ENCODE measurements around the gene PTPRT.

PTPRT gene

GRCh38 chr20:43119720-43120119 is 70.0 kb downstream of the PTPRT start:
- no peak for DNase-seq (ENCODE audit: low read depth in 2 of 2)

DNA sequence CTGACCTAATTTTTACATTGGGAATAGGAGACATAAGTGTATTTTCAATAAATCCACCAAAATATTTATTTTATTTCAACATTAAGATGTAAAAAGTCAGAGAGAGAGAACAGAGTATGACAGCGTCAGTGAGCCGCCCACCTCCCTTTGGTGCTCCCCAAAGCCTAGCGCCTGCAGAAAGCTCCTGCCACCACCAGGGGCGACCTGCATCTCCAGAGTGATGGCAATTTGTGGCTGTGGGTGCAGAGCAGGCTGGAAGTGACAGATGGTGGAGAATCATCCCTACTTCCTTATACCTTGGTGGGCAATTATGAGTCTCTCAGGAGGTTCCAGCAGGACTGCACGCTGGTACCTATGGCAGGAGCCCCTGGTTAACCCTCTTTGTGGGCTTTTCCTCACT is 87.3 kb downstream of the PTPRT start:
- DNase-seq (ENCODE audit: low read depth in 2 of 2) = no peak

GRCh38 chr20:43096931-43097260 is 92.8 kb downstream of the PTPRT start:
- no peak for DNase-seq (ENCODE audit: low read depth in 2 of 2)

DNA sequence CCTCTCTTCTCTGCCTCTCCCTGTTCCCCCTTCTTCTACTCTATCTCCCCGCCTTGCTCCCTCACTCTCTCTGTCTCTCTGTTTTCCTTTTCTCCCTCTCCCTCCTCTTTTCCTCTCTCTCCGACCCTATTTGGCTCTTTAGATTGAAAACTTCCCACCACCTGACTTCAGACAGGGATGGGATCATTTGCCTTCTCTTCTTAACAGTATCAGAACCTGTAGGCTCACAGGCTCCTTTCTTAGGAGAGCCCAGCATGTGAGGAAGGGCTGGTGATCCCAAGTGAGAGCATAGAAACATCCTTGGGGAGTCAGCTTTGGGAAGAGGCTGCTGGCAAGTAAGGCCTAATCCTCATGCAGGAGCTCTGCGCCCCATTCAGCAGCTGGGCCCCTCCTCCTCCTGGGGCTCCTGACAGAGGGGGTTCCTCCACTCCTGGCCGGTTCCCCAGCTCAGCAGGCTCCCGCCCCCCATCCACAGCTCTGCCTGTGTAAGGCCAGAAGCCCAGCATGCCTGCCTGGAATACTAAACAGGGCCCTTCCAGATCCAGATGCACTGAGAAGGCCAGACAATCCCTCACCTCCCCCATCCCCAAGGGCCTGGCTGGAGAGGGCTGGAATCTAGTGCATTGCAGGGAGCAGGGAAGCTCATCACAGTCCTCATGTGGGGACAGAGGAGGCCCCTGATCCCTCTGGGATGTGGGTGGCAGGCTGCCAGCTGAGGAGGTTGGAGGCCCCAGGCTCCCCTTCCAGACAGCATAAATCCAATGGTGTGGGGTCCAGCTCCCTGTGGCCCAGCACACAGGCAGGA is 93.4 kb downstream of the PTPRT start:
- DNase-seq (ENCODE audit: low read depth in 2 of 2) = no peak

- no peak for DNase-seq (ENCODE audit: low read depth in 2 of 2)
Measured at GRCh38 chr20:43095034-43095433, 94.7 kb downstream of the PTPRT start.

DNA sequence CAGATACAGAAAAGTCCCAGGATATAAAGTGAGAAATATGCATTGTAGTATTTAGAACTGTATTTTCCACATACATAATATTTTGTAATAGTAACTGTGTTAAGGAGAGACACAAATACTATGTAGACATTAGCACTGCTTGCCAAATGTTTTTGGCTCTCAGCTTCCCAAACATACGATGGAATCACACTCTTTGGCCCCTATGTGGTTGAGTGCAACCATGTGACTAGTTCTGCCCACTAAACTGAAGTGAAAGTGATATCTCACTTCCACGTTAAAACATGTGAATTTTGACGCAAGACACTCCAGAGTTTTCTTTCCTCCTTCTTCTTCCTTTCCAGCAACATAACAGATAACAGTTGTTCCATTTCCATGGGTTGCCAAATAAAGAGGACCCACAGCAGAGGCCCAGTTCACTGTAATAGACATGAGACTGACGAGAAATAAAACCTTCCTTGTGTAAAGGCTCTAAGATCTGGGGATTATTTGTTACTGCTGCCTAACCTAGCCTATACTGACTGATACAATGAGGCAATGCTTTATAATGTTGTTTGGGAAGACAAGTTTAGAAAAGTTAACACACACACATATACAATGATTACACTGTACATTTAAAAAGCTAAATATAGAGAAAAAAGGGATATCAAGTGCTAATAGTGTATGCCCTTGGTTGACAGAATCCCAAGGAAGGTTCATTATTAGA is 97.2 kb downstream of the PTPRT start:
- no peak for DNase-seq (ENCODE audit: low read depth in 2 of 2)

DNA sequence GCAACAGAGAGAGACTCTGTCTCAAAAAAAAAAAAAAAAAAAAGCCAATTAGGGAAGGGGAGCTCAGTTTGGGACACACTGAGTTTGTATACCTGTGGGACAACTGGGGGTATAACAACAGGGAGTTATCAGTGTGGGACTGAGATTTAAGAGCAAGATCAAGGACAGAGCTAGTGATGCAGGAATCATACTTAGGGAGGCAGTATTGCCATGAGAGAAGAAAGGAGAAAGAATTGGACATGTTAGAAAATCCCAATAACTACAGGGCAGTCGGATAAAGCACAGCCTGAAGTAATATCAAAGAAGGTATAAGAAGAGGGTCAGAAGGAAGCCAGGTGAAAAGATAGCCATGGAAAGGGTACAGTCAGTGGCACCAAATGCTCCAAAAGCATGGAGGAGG is 121.2 kb downstream of the PTPRT start:
- no peak for DNase-seq (ENCODE audit: low read depth in 2 of 2)

- DNase-seq (ENCODE audit: low read depth in 2 of 2) = no peak
Measured at GRCh38 chr20:43066125-43066524, 123.6 kb downstream of the PTPRT start.

GRCh38 chr20:43065299-43065698 is 124.4 kb downstream of the PTPRT start:
- no peak for DNase-seq (ENCODE audit: low read depth in 2 of 2)

DNA sequence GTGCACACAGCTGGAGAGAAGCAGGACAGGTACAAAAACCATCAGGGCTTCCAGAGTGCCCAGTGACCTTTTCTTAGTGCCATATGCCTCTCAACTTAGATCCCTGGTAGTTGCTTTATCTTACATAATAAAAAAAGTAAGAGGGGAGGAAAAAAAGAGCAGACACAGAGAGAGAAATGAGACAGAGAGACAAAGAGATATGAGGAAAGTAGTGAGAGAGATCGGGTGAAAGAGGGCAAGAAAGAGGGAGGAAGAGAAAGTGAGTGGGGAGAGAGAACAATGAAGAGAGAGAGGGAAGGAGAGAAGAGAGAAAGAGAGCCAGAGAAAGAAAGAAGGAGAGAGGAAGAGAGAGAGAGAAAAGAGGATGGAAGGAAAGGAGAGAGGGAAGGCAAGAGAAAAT is 131.6 kb downstream of the PTPRT start:
- DNase-seq (ENCODE audit: low read depth in 2 of 2) = no peak

GRCh38 chr20:43057317-43057716 is 132.4 kb downstream of the PTPRT start:
- DNase-seq (ENCODE audit: low read depth in 2 of 2) = no peak

DNA sequence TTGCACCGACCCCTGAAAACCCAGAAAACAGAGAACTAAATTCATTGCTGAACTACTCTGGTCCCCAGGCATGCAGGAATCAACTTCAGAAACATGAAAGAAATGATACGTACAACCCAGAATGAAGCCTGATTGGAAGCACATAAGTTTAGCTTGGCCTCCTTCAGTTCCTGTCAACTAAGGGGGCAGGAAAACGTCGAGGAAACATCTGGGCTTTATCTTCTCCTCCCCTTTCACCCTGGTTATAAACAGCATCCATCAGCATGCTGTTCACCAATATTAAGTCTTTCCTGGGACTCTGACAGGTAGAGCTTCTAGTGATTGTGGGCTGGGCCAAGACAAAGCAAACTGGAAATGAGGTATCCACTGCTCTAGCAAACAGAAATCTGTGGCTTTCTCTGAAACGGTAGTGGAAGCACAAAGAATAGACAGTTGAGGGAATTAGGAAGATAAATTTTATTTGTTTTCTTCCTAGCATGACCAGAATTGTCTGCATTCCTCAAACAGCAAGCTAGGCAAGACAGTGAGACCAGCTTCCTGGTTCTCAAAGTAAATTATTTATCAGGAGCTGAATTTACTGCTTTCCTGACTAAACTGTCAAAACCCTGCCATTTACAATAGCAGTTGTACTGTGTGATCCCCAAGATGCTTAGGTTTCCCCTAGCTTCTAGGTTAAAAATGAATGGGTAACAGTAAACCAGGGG is 134.4 kb downstream of the PTPRT start:
- no peak for DNase-seq (ENCODE audit: low read depth in 2 of 2)

DNA sequence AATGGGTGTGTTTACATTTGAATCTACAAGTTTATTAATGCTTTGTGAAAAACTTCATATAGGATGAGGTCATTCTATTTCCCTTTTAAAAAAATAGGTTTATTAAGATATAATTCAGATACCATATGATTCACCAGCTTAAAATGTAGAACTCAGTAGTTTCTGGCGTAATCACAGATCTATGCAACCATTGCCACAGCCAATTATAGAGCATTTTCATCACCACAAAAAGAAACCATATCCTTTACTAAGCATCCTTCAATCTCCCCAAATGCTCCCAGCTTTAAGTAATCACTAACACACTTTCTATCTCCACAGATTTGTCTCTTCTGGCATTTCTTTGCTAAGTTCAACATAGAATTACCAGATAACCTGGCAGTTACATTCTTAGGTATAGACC is 137.2 kb downstream of the PTPRT start:
- DNase-seq (ENCODE audit: low read depth in 2 of 2) = no peak

DNA sequence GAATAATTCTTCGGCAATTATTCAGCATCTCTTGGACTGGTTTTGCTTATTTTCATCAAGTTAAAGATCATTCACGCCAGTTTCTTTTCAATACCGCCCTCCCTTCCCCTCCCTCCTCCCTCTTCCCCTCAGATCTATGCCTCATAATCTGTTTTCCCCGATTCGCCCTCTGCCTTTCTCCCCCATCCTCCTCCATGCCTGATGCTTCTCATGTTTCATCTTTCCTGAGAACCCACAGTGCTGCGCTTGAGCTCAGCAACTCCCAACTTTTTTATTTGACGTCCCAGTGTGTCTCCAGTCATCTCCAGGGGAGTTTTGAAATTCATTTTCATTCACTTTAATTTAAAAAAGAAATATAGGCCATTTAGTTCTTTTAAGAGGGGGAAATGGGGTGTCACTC is 142.7 kb downstream of the PTPRT start:
- no peak for DNase-seq (ENCODE audit: low read depth in 2 of 2)

DNA sequence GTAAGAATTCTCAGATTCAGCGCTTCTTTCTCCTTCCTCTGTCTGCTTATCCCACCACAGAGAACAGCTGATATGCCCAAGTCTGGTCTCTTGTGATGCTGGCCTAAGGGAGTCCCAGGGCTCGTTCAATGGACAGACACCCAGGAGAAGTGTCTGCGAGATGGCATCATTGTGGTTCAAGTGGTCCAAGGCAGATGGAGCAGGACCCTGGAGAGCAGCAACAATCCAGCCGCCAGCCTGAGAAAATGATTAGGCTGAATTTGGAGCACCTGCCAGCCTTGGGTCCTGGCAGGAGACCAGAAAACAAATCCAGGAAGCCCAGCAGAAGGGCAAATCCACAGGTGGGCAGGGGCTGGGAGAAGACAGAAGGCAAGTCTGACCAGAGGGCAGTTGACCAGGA is 145.8 kb downstream of the PTPRT start:
- no peak for DNase-seq (ENCODE audit: low read depth in 2 of 2)

DNA sequence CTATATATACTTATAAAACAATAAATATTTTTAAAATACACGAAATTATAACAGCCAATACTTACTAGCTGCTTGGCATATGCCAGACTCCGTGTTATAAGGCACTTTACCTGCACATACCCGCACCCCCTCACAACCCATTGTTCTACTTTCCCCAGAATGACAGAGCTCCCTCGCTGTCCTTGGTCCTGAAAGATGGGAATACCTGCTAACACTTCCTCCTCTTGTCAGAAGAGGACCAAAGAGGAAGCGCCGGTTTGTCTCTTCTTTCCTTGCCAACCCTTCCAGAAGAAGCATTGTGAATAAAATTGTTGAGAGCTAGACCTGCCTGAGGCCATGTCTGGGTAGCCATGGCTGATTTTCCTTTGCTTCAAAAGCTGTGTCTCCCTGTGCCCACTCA is 149.3 kb downstream of the PTPRT start:
- DNase-seq (ENCODE audit: low read depth in 2 of 2) = no peak

DNA sequence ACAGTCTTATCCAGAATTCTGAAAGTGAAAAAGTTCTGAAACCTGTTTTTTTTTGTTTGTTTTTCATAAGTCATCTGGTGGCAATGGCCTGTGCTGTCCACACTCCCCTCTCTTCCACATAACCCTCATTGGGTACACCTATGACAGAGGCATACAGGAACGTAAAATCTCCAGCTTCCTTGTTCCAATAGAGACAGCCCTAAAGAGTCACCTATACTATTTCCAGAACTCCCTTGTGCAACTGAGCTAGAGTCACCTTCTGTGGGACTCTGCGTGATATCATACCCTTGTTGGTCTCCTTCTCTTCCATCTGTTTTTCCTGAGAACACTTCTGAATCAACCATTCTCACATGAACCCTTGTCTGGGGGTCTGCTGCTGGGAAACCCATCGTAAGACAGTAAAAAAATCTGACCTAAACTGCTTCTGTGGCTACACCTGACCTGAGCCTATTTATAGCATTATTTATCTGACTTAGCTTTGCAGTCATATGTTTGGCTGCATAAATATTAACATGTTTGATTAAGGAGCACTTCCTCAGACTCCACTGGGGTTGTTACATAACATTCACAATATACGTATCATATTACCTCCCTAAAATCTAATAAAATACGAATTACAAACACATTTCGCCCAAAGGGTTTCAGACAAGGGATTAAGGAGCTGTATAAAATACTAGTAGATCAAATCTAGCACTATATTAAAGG is 151.9 kb downstream of the PTPRT start:
- no peak for DNase-seq (ENCODE audit: low read depth in 2 of 2)

- DNase-seq (ENCODE audit: low read depth in 2 of 2) = no peak
Measured at GRCh38 chr20:43034981-43035724, 154.6 kb downstream of the PTPRT start.

DNA sequence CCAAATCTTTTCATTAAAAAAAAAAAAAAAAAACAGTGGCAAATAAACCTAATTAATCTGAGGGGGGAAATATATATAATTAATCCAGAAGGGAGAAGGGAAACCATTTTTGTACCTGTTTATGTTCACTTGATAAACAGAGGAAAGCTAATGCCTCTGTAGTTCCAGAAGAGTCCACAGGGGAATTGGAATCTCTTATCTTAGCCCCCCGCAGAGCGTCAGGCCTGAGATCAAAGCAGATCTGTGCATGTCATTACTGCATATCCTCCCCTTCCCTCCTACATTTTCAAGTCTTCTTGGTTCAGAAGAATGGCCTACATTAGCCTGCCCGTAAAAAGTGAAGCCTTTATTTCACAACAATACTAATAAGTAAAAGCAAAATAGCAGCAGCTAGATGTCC is 157.2 kb downstream of the PTPRT start:
- no peak for DNase-seq (ENCODE audit: low read depth in 2 of 2)

- no peak for DNase-seq (ENCODE audit: low read depth in 2 of 2)
Measured at GRCh38 chr20:43029176-43029575, 160.5 kb downstream of the PTPRT start.

GRCh38 chr20:43028470-43028869 is 161.2 kb downstream of the PTPRT start:
- DNase-seq (ENCODE audit: low read depth in 2 of 2) = no peak

DNA sequence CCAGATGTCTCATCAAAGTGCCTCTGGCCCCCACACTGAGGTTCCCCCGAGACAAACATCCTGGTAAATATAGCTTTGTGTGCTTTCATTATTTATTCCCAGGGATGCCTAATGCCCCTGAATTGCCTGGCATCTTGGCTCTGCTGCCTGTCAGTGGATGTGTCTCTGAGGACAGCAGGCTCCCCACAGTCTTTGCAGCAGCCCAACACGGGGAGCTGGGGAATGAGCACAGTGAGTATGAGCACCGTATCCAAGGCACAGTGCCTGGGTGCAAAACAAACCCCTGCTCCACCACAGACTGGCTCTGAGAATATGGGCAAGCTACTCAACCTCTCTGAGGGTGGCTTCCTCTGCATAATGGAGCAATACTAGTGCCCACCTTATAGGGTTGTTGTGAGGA is 165.9 kb downstream of the PTPRT start:
- DNase-seq (ENCODE audit: low read depth in 2 of 2) = no peak

Measured in stimulated activated CD4-positive, alpha-beta T cell treated with anti-CD3 and anti-CD28 coated beads, Interleukin-4, amount 100 ng/mL, for 48 hours (primary cell).